Tibial nerve (tissue), 4 donors: ENCODE results near the gene NAALAD2.

Source experiments
- EP300 ChIP-seq, 2 donors: sonication (generic); formaldehyde crosslinking; IDR thresholded peaks; one replicate each; pipeline ENCODE4 v1.6.1; 2017; ENCODE audit warnings: antibody characterized with exemption in 2 of 2, mild to moderate bottlenecking in 1 of 2
- POLR2A ChIP-seq, 2 donors: fragments of 450-650 bp; IDR thresholded peaks; one replicate each; pipeline ENCODE4 v1.6.1; 2017; ENCODE audit warnings: antibody characterized with exemption in 2 of 2, mild to moderate bottlenecking in 2 of 2, moderate library complexity in 2 of 2
- TF ChIP-seq, protein P1 (sequence below), 5 experiments: fragments of 200-600 bp in 3 of 5; fragments of 450-650 bp in 2 of 5; sonication (generic) in 3 of 5; IDR thresholded peaks; one replicate each; pipeline ENCODE4 v1.5.1; 2016 to 2019; ENCODE audit warnings: antibody characterized with exemption in 5 of 5, mild to moderate bottlenecking in 3 of 5, moderate library complexity in 2 of 5

DNA sequence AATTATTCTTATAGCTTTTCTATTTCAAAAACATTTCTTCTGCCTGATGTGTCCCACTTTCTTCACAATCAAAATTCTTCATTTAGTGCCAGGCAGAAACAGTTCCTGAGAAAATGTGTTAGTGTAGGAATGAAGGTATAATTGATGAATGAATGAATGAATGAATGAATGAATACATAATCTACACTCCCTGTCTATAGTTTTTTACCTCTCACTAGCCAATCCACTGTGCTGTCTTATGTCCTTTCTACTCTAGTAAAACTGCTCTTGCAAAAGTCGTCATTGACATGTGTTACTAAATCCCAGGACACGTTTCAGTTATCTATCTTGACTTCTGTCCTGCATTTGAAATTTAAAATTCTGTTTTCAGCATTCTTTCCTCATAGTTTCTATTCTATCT, 45.5 kb downstream of the NAALAD2 start:
- TF ChIP-seq, protein P1, sequence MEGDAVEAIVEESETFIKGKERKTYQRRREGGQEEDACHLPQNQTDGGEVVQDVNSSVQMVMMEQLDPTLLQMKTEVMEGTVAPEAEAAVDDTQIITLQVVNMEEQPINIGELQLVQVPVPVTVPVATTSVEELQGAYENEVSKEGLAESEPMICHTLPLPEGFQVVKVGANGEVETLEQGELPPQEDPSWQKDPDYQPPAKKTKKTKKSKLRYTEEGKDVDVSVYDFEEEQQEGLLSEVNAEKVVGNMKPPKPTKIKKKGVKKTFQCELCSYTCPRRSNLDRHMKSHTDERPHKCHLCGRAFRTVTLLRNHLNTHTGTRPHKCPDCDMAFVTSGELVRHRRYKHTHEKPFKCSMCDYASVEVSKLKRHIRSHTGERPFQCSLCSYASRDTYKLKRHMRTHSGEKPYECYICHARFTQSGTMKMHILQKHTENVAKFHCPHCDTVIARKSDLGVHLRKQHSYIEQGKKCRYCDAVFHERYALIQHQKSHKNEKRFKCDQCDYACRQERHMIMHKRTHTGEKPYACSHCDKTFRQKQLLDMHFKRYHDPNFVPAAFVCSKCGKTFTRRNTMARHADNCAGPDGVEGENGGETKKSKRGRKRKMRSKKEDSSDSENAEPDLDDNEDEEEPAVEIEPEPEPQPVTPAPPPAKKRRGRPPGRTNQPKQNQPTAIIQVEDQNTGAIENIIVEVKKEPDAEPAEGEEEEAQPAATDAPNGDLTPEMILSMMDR (IDR thresholded peaks at IDR 0.05) = no peak
- TF ChIP-seq POLR2A (IDR thresholded peaks at IDR 0.05) (no peak), EP300 (IDR thresholded peaks at IDR 0.05) (no peak)
